ENCODE results near the gene RDX. TPM values are rescaled to one million over a fixed set of nuclear protein-coding genes. Genes with fewer than 3 reads are reported as not detected.

The RDX gene
- total and polyA plus RNA-seq, 10 of the 15 experiments (the other 5 are each of a cell fraction or from before 2014, with no cell fraction given), result 24.6 to 62.2 (median 47.8) TPM

DNA sequence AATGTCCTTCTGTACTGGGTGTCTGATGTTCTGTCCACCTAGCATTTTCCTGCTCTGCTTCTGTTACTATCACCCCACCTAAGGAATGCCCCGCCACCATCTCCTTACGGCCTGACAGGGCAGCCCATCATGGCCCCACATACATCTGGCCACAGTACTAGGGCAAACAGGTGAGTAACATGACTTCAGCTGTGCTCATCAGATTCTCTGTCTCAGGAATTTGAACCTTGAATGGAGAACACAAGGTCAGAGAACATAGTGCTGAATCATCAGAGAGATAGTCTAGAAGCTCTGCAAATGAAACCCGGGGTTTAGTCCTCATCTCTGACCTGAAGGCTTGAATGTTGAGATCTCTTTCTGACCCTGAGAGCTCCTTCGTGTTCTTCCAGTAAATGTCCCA, 170.8 kb downstream of the RDX start (continued):
- TF ChIP-seq E2F4 (IDR thresholded peaks at IDR 0.05; ENCODE audit: low read depth, low read length) (no peak), JUND (IDR thresholded peaks at IDR 0.05; ENCODE audit: low read depth, low read length) (no peak), MEF2A (IDR thresholded peaks at IDR 0.05; ENCODE audit: insufficient read depth, low read depth, low read length) (no peak), ZBED1 (IDR thresholded peaks at IDR 0.05; ENCODE audit: borderline replicate concordance) (no peak), ZSCAN29 (IDR thresholded peaks at IDR 0.05) (no peak)
- TF ChIP-seq, protein P1, sequence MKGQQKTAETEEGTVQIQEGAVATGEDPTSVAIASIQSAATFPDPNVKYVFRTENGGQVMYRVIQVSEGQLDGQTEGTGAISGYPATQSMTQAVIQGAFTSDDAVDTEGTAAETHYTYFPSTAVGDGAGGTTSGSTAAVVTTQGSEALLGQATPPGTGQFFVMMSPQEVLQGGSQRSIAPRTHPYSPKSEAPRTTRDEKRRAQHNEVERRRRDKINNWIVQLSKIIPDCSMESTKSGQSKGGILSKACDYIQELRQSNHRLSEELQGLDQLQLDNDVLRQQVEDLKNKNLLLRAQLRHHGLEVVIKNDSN (IDR thresholded peaks at IDR 0.05; ENCODE audit: borderline replicate concordance, extremely low read length, insufficient read depth, low read depth, low read length), result no peak

Other genes with a start within 250 kb of the RDX start
- gene ZC3H12C, start 203.2 kb downstream of the RDX start, total RNA-seq (2014; rRNA removed), result 4.5 and 5.2 TPM in 2 replicates
- gene ZC3H12C, start 203.2 kb downstream of the RDX start, total RNA-seq (2014; rRNA removed; fragmentation: Illumina TruSeq; extraction: Trizol), result 4.3 and 4.8 TPM in 2 replicates
- 6.9 and 7.4 TPM in 2 replicates for gene ZC3H12C, start 203.2 kb downstream of the RDX start, total RNA-seq (2021)
- 31.0 and 33.4 TPM in 2 replicates for gene ZC3H12C, start 203.2 kb downstream of the RDX start, polyA plus RNA-seq (2011; rRNA removed)
- 5.0 and 6.1 TPM in 2 replicates for gene ZC3H12C, start 203.2 kb downstream of the RDX start, polyA plus RNA-seq (2014; fragmentation: Illumina TruSeq; extraction: Trizol)
- under 1 TPM; 0.31 to 0.68 TPM for gene ZC3H12C, start 203.2 kb downstream of the RDX start, polyA plus RNA-seq (2014; fragmentation: Nextera tagmentation; extraction: Ambion mirVana)
- gene ZC3H12C, start 203.2 kb downstream of the RDX start, polyA plus RNA-seq (2014; rRNA removed), result 2.7 and 3.0 TPM in 2 replicates
- gene ZC3H12C, start 203.2 kb downstream of the RDX start, polyA plus RNA-seq (2016; fragmentation: Nextera tagmentation; extraction: Ambion mirVana), result under 1 TPM; 0.47 to 0.88 TPM
- 5.7 and 6.6 TPM in 2 replicates for gene FDX1, start 133.3 kb upstream of the RDX start, total RNA-seq (2014; rRNA removed)
- 6.1 and 6.3 TPM in 2 replicates for gene FDX1, start 133.3 kb upstream of the RDX start, total RNA-seq (2014; rRNA removed; fragmentation: Illumina TruSeq; extraction: Trizol)
- gene FDX1, start 133.3 kb upstream of the RDX start, total RNA-seq (2021), result 8.1 and 9.4 TPM in 2 replicates
- 9.9 and 12.1 TPM in 2 replicates for gene FDX1, start 133.3 kb upstream of the RDX start, polyA plus RNA-seq (2011; rRNA removed)
- 5.0 and 5.4 TPM in 2 replicates for gene FDX1, start 133.3 kb upstream of the RDX start, polyA plus RNA-seq (2014; fragmentation: Illumina TruSeq; extraction: Trizol)
- gene FDX1, start 133.3 kb upstream of the RDX start, polyA plus RNA-seq (2014; fragmentation: Nextera tagmentation; extraction: Ambion mirVana), result 1 to 10 TPM; 3.9 to 9.6 TPM
- 5.7 and 6.9 TPM in 2 replicates for gene FDX1, start 133.3 kb upstream of the RDX start, polyA plus RNA-seq (2014; rRNA removed)
- 10 to 100 TPM; 19.3 to 20.3 TPM for gene FDX1, start 133.3 kb upstream of the RDX start, polyA plus RNA-seq (2016; fragmentation: Nextera tagmentation; extraction: Ambion mirVana)